GM21786 (cell line): Measurements from ENCODE around the gene CPA2.
"Not testable (repeated sequence)": the region's sequence is repeated elsewhere in the genome, so short reads cannot be mapped to it uniquely, and the experiment has no call there.

Experiments
- ATAC-seq: cut with Tn5 transposase; IDR thresholded peaks from one replicate; pipeline ENCODE4 v1.9.1; 2021; ENCODE audit not compliant: unreplicated experiment

CPA2 gene

GRCh38 chr7:130249626-130250025 lies 17.0 kb upstream of the CPA2 start:
- not testable (repeated sequence) for ATAC-seq

DNA sequence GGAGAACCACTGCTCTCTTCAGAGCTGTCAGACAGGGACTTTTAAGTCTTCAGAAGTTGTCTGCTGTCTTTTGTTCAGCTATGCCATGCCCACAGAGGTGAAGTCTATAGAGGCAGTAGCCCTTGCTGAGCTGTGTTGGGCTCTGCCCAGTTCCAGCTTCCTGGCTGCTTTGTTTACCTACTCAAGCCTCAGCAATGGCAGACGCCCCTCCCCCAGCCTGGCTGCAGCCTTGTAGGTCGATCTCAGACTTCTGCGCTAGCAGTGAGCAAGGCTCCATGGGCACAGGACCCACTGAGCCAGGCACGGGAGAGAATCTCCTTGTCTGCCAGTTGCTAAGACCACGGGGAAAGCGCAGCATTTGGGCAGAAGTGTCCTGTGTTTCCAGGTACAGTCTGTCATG lies 12.1 kb upstream of the CPA2 start:
- ATAC-seq: no peak

- ATAC-seq: no peak
Measured at GRCh38 chr7:130256704-130257103, 10.0 kb upstream of the CPA2 start.

DNA sequence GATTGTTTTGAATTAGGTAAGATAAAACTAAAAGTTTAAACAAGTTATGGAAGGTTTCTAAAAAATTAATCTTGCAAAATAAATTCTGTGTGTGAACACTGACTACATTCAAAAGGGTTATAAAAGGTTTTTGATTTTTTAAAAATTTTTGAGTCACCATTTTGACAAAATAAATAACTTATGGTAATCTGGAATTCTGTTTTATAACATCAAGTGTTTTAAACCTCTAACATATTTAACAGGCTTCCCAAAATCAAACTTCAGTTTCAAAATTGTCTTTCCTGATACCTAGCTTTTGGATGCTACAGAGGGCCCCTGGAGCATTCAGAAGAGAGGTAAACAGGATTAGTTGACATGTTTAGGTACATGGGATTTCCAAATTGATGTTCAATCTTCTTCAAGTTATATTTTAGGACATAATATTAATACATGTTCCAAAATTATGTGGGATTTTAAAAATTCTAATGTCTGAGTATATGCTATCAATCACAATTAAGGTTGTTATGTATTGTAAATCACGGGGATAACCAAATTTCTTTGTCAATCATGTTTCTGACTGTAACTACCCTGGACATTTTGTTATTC lies 8.1 kb upstream of the CPA2 start:
- no peak for ATAC-seq

DNA sequence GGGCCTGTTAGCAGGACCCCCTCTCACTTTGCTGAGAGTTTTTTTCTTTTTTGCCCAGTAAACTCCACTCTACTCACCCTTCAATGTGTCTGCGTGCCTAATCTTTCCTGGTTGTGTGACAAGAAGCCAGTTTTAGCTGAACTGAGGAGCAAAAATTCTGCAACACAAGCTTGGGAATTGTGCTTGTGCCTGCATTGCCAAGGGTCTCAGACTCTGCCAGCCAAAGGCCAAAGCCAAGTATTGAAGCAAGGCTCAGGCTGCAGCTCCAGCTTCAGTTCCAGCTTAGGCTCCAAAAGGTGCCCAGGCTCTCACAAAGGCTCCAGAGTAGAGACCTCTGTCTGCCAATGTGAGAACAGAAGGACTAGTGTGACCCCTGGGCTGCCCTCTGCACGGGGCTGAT lies 4.2 kb upstream of the CPA2 start:
- ATAC-seq: no peak

GRCh38 chr7:130263130-130263529 lies 3.5 kb upstream of the CPA2 start:
- ATAC-seq: no peak

GRCh38 chr7:130266961-130267321 lies 278 bp downstream of the CPA2 start:
- ATAC-seq: no peak

DNA sequence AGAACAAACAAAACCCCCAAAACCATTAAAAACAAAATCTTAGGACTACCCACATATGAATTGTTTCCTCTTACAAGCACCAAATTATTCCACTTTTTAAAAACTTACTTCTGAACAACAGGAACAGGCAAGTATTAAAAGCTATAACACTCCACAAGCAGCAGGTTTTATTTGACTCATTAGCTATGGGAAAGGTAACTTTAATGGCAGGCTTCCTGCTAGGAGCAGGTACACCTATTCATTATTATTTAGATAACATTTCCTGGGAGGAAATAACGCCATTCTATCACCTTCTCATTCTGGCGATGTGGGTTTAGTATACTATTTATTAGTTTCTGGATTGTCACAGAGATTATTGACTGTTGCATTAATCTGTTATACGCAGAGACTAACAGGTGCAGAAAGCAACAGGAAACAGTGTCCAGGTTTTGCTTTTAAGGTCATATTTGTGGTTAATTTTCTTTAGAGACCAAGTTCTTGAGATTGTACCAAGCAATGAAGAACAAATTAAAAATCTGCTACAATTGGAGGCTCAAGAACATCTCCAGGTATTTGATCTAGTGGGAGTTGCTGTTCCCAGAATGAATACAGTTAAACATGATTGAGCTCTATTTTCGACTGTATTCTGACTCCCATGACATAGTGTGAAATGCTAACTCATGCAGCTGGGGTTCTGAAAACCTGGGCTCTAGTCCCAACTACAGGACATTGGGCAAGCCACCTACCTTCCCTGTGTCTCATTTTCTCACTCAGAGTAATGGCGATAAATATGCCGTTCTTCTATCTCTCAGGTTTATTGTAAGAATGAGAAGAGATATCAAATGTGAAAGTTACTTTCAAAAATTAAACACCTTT lies 2.0 kb downstream of the CPA2 start:
- no peak for ATAC-seq

GRCh38 chr7:130269318-130269694 lies 2.6 kb downstream of the CPA2 start:
- ATAC-seq: no peak

GRCh38 chr7:130270947-130271800 lies 4.5 kb downstream of the CPA2 start:
- no peak for ATAC-seq

- no peak for ATAC-seq
Measured at GRCh38 chr7:130272381-130273080, 5.9 kb downstream of the CPA2 start.

DNA sequence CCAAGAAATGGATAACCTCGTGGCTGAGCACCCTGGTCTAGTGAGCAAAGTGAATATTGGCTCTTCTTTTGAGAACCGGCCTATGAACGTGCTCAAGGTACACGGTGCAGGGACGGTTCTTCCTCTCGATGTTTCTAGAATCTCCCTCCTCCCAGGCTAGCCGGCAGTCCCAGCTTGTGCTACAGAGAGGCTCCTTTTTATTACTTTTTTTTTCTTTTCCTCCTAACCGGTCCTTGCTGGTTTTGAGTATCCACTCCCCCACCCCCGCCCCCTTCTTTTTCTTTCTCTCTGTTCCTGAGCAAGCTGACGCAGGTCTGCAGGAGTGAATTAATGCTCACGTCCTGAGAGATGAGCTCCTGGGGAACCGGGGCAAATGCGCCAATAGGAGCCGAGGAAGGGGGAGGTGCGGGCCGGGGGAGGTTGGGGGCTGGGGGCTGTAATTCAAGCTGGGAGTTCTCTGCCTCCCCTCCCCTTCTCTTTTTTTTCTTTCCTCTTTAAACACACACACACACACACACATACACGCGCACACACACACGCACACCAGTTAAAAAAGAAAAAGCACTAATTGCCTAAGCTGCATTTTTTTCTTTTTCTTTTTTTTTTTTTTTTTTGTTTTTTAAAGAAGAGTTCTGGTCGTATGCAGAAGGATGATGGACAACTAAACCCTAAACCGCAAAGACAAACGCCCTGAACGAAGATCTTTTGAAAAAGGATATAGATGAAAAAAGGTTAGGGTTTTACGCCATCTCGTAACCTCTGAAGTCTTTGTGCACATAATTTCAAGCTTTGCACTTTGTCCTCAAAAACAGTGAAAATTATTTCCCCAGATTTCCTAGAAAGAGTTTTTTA lies 6.6 kb downstream of the CPA2 start:
- no peak for ATAC-seq

GRCh38 chr7:130273933-130274255 lies 7.2 kb downstream of the CPA2 start:
- ATAC-seq: no peak

GRCh38 chr7:130274296-130274695 lies 7.6 kb downstream of the CPA2 start:
- no peak for ATAC-seq

- no peak for ATAC-seq
Measured at GRCh38 chr7:130274983-130275591, 8.4 kb downstream of the CPA2 start.

GRCh38 chr7:130275826-130276297 lies 9.2 kb downstream of the CPA2 start:
- no peak for ATAC-seq

DNA sequence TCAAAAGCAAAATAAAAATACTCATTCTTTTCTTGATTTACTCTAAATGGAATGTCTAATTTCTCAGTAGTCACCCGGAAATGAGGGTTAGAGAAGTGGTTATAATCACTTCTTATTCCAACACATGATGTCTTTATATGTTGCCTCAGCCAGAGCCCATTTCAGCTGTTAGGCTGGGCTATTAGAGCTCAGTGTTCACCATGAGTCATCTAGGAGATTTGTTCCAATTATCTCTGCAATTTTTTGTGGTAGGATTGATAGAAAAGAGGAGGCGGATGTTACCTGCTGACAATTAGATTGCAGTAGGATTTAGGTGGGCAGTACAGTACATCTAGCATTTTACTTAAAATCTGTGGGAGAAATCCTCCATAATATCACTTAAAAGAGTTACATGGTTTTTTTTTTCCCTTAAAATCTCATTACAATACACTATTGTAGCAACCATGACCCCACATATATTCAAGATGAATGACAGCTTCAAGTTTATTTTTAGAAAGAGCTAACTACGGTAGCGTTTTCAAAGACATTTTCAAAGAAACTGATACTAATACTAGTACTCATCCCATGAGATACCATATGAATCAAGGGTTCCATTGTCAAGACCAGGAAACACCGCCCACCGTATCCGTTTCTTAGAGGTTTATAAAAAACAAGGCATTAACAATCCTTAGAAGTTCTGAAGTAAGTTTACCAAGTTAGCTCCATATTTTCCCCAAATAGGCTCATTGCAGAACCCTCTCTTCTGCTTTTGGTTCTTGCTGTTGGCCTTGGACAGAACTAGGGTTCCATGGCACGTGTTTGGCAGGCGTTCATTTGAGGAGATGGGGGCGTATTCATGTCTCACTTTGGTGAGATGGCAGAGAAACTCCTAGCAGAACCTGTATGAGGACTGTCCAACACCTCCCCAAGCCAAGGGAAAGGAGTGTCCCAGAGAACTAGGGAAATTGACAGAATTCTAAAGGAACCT lies 10.4 kb downstream of the CPA2 start:
- no peak for ATAC-seq

GRCh38 chr7:130277763-130278643 lies 11.3 kb downstream of the CPA2 start:
- ATAC-seq: no peak
